PC-9 (cell line): ENCODE data around the gene DCAF15. TPM values are rescaled to one million over a fixed set of nuclear protein-coding genes. Genes with fewer than 3 reads are reported as not detected.

Experiments
- BruUV-seq: library from RNA; stranded (reverse); fragments of 400-500 nt; replicated peaks from 2 replicates; lab custom pipeline; 2021; lab: Mats Ljungman, UMichigan
- CTCF ChIA-PET: fragments of 300-600 bp; sonication (Branson Sonifier 250); formaldehyde crosslinking; loops from one replicate; lab custom pipeline; 2022; ENCODE audit warnings: antibody characterized with exemption; lab: Charles Lee
- POLR2A ChIA-PET: fragments of 300-600 bp; sonication (Branson Sonifier 250); formaldehyde crosslinking; loops from one replicate; lab custom pipeline; 2022; ENCODE audit warnings: antibody characterized with exemption; ENCODE audit not compliant: unreplicated experiment; lab: Charles Lee
- DNase-seq, 2 experiments: peaks; one replicate each; pipeline versions ENCODE4 v3.0.0 to v3.0.0-alpha.2; 2015 to 2022; ENCODE audit warnings: mixed read lengths in 1 of 2
- H2AFZ ChIP-seq: fragments of 200-600 bp; sonication (generic); 2 replicates; pipeline ENCODE4 v1.8.1; 2017; ENCODE audit warnings: antibody characterized with exemption
- H3F3A ChIP-seq: fragments of 200-600 bp; sonication (generic); 2 replicates; pipeline ENCODE4 v1.8.1; 2017; ENCODE audit warnings: antibody characterized with exemption, mild to moderate bottlenecking, low read depth; ENCODE audit not compliant: insufficient read depth
- H3K27ac ChIP-seq: fragments of 200-600 bp; sonication (generic); 2 replicates; pipeline ENCODE4 v1.6.1; 2016; ENCODE audit warnings: mixed run types
- H3K27me3 ChIP-seq: fragments of 200-600 bp; sonication (generic); 2 replicates; pipeline ENCODE4 v1.6.1; 2016; ENCODE audit warnings: low read depth, mixed run types; ENCODE audit not compliant: insufficient read depth
- H3K36me3 ChIP-seq: fragments of 200-600 bp; sonication (generic); 2 replicates; pipeline ENCODE4 v1.6.1; 2016; ENCODE audit warnings: low read depth, mixed run types
- H3K4me1 ChIP-seq: fragments of 200-600 bp; sonication (generic); replicated peaks from 2 replicates; pipeline ENCODE4 v1.6.1; 2016; ENCODE audit warnings: mixed run types; ENCODE audit not compliant: insufficient read depth
- H3K4me2 ChIP-seq: fragments of 200-600 bp; sonication (generic); 2 replicates; pipeline ENCODE4 v1.6.1; 2017; ENCODE audit warnings: mixed run types
- H3K4me3 ChIP-seq: fragments of 200-600 bp; sonication (generic); 2 replicates; pipeline ENCODE4 v1.6.1; 2016; ENCODE audit warnings: mixed run types
- H3K79me2 ChIP-seq: fragments of 200-600 bp; sonication (generic); 2 replicates; pipeline ENCODE4 v1.6.1; 2017; ENCODE audit warnings: low read depth, mixed run types
- H3K9me2 ChIP-seq: fragments of 200-600 bp; sonication (generic); 2 replicates; pipeline ENCODE4 v1.8.1; 2017; ENCODE audit warnings: mild to moderate bottlenecking; ENCODE audit not compliant: insufficient read depth
- H3K9me3 ChIP-seq: fragments of 200-600 bp; sonication (generic); 2 replicates; pipeline ENCODE4 v1.8.1; 2016; ENCODE audit warnings: low read depth; ENCODE audit not compliant: insufficient read depth
- H4K20me1 ChIP-seq: fragments of 200-600 bp; sonication (generic); 2 replicates; pipeline ENCODE4 v1.8.1; 2017; ENCODE audit not compliant: insufficient read depth
- EZH2 ChIP-seq: fragments of 200-600 bp; sonication (generic); IDR thresholded peaks from 2 replicates; pipeline ENCODE4 v1.8.0; 2017; ENCODE audit warnings: antibody characterized with exemption, low read depth
- intact Hi-C: fragments of 100-400 bp; cut with micrococcal nuclease; formaldehyde crosslinking; loops from one replicate; pipeline ENCODE4 v1.10.0; 2022; ENCODE audit not compliant: unreplicated experiment
- total RNA-seq: library from RNA; stranded (reverse); gene quantifications from 2 replicates; pipeline ENCODE4 v1.2.3, GENCODE V29; 2021
- TF ChIP-seq, protein P1 (sequence below): fragments of 200-600 bp; sonication (generic); conservative IDR thresholded peaks from 2 replicates; pipeline ENCODE4 v1.6.1; 2017; ENCODE audit warnings: mixed run types, antibody characterized with exemption, mild to moderate bottlenecking, moderate library complexity

Gene DCAF15
- total RNA-seq, 1 experiment from 2014 or later, result 35.3 TPM

DNA sequence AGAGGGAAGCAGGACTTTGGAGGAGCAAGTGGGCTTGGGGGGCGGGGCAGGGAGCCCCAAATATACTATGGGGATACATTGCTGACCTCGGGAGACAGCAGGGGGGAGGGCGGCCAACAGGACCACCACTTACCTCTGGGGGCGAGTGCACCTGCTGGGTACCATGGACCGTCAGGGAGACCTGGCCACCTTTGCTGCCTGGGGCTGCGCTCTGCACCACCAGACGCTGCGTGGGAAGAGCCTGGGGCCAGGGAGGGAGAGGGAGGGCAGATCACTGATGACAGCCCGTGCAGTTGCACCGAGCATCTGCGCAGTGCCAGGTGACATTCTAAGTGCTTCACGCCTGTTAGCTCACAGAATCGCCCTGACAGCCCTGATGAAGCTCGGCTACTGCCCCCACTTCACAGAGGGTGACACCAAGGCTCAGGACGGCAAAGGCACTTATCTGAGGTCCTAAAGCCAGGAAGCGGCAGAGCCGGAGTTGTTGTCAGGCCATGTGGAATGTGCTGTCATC, 29.7 kb downstream of the DCAF15 start:
- TF ChIP-seq, protein P1, sequence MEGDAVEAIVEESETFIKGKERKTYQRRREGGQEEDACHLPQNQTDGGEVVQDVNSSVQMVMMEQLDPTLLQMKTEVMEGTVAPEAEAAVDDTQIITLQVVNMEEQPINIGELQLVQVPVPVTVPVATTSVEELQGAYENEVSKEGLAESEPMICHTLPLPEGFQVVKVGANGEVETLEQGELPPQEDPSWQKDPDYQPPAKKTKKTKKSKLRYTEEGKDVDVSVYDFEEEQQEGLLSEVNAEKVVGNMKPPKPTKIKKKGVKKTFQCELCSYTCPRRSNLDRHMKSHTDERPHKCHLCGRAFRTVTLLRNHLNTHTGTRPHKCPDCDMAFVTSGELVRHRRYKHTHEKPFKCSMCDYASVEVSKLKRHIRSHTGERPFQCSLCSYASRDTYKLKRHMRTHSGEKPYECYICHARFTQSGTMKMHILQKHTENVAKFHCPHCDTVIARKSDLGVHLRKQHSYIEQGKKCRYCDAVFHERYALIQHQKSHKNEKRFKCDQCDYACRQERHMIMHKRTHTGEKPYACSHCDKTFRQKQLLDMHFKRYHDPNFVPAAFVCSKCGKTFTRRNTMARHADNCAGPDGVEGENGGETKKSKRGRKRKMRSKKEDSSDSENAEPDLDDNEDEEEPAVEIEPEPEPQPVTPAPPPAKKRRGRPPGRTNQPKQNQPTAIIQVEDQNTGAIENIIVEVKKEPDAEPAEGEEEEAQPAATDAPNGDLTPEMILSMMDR, result no peak
- no peak for TF ChIP-seq EZH2
- no peaks in the 10 kb centered on the region for H3K36me3 ChIP-seq
- ChIA-PET POLR2A (no interaction called here), CTCF (no interaction called here)
- no peaks in the 10 kb centered on the region for H3K27me3 ChIP-seq
- H3K27ac ChIP-seq, result no peak overlapping the region
- no peak overlapping the region for H3K4me3 ChIP-seq
- H3K9me3 ChIP-seq, result no peaks in the 10 kb centered on the region
- intact Hi-C loops, result no loop called here
- no peak overlapping the region for H3K4me2 ChIP-seq
- H3K4me1 ChIP-seq, result no peaks in the 10 kb centered on the region
- H3K79me2 ChIP-seq, result no peaks in the 10 kb centered on the region
- H4K20me1 ChIP-seq, result peaks cover 3% of the 10 kb centered on the region; the same call in 1 of the 2 replicates
- no TSS peak for BruUV-seq
- DNase-seq, result no peak
- 0 out of 2 replicates have a peak, but pooled peaks cover 4% of the 10 kb centered on the region for H3F3A ChIP-seq
- no peaks in the 10 kb centered on the region for H3K9me2 ChIP-seq
- no peak overlapping the region for H2AFZ ChIP-seq

DNA sequence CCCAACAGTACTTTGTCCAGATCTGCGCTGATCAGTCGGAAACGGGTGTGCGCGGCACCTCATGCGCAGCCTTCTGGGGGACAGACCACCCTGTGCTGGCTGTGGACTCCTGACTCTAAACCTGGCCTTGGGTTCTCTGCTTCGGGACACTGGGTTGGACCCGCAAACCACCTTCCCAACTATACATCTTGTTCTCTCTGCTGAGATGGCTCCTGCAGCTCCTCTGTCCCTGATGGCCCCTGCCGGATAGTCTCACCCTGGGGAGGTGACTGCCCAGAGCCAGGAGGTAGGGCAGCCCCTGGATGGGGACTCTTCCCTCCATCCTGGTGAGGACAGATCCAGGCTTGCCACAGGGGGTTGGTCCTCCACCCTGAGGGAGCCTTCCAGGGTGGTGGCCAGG, 30.5 kb downstream of the DCAF15 start:
- DNase-seq, result no peak
- no peak overlapping the region for H3K4me2 ChIP-seq
- H3K9me2 ChIP-seq, result no peaks in the 10 kb centered on the region
- no peaks in the 10 kb centered on the region for H3K4me1 ChIP-seq
- no peak overlapping the region for H3K4me3 ChIP-seq
- ChIA-PET CTCF (no interaction called here), POLR2A (no interaction called here)
- no TSS peak for BruUV-seq
- no peaks in the 10 kb centered on the region for H3K27me3 ChIP-seq
- H4K20me1 ChIP-seq, result peaks cover 6% of the 10 kb centered on the region; the same call in 1 of the 2 replicates
- H3K9me3 ChIP-seq, result no peaks in the 10 kb centered on the region
- H3K36me3 ChIP-seq, result no peaks in the 10 kb centered on the region
- intact Hi-C loops, result no loop called here
- no peak overlapping the region for H2AFZ ChIP-seq
- TF ChIP-seq, protein P1, result no peak
- no peak for TF ChIP-seq EZH2
- H3K79me2 ChIP-seq, result no peaks in the 10 kb centered on the region
- H3F3A ChIP-seq, result 0 out of 2 replicates have a peak, but pooled peaks cover 5% of the 10 kb centered on the region
- H3K27ac ChIP-seq, result no peak overlapping the region

DNA sequence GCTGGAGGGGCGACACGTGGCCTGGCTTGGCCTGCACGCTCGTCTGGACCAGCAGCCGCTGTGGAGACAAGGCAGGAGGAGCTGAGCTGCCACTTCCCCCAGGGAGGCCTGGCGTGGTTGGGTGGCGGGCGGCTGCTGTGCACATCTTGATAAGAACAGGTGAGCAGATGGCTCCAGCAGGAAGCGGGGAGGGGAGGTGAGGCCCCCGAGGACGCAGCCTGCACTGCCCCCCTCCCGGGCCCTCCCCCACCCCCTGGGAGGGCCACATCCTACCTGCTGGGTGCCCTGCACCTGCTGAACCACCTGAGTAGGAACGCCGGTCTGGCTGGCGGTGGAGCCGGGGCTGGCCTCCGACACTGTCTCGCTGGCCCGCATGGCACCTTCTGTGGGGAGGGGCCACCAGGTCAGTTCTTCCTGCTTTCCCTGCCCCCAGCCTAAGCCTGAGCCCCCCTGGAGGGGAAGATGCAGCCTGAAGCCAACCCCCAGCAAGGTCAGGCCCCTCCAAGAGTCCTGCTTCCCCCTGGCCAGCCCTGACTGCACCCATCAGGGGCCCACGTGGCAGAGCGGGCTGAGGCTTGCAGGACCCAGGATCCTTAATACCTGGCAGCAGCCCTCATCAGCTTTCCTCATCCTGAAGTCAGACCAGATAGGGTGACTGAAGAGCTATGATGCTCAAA, 31.0 kb downstream of the DCAF15 start:
- DNase-seq, result no peak
- intact Hi-C loops, result no loop called here
- no peaks in the 10 kb centered on the region for H3K9me2 ChIP-seq

More for the DNA sequence above, 31.0 kb downstream of the DCAF15 start:
- Histone ChIP-seq H3F3A (0 out of 2 replicates have a peak, but pooled peaks cover 5% of the 10 kb centered on the region), H3K4me2 (no peak overlapping the region), H3K4me3 (no peak overlapping the region), H3K79me2 (no peaks in the 10 kb centered on the region), H3K27ac (no peak overlapping the region), H3K9me3 (no peaks in the 10 kb centered on the region), H3K36me3 (no peaks in the 10 kb centered on the region), H3K4me1 (no peaks in the 10 kb centered on the region), H4K20me1 (peaks cover 6% of the 10 kb centered on the region; the same call in 1 of the 2 replicates), H2AFZ (no peak overlapping the region), H3K27me3 (no peaks in the 10 kb centered on the region)
- ChIA-PET CTCF (no interaction called here), POLR2A (no interaction called here)
- no TSS peak for BruUV-seq
- TF ChIP-seq, protein P1, result no peak
- TF ChIP-seq EZH2, result no peak
